Gastroesophageal sphincter (tissue), 3 donors: ENCODE measurements around the gene HLCS.

ENCODE experiments used
- CTCF ChIP-seq, 4 experiments: fragments of 200-600 bp in 2 of 4; fragments of 450-650 bp in 2 of 4; sonication (generic) in 1 of 4; IDR thresholded peaks; one replicate each; pipeline ENCODE4 v1.5.1; 2017 to 2019; ENCODE audit warnings: antibody characterized with exemption in 4 of 4, mild to moderate bottlenecking in 2 of 4, moderate library complexity in 2 of 4
- EP300 ChIP-seq: sonication (generic); formaldehyde crosslinking; IDR thresholded peaks from one replicate; pipeline ENCODE4 v1.6.1; 2017; ENCODE audit warnings: antibody characterized with exemption, mild to moderate bottlenecking
- POLR2A ChIP-seq, 2 donors: fragments of 450-650 bp; IDR thresholded peaks; one replicate each; pipeline ENCODE4 v1.6.1; 2017; ENCODE audit warnings: antibody characterized with exemption in 2 of 2, mild to moderate bottlenecking in 2 of 2, moderate library complexity in 1 of 2
- POLR2AphosphoS5 ChIP-seq: sonication (generic); formaldehyde crosslinking; IDR thresholded peaks from one replicate; pipeline ENCODE4 v1.6.1; 2017; ENCODE audit warnings: antibody characterized with exemption

DNA sequence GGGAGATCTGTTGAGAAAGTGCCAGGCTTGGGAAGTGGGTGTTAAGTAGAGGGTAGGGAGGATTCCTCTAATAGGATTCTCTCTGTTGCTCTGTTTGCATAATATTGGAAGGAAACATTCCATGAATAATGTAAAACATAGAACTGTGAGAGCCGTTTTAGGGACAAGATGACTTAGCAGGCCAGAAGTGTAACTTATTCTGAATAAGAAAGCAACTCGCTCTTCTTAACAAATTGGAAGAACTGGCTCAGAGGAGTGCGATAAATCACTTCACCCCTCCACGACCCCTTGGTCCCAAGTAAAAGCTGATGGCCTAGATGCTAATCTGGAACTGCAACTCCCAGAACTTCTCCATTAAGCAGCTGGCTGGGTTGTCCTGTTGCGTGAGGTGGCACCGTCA lies 248.5 kb downstream of the HLCS start:
- TF ChIP-seq EP300 (no peak), CTCF (IDR thresholded peaks at IDR 0.05) (no peak), POLR2A (IDR thresholded peaks at IDR 0.05) (no peak), POLR2AphosphoS5 (no peak)
